Measurements from ENCODE around the gene SSPN. TPM values are rescaled to one million over a fixed set of nuclear protein-coding genes. Genes with fewer than 3 reads are reported as not detected.

Gene SSPN
- polyA plus RNA-seq, 6 donors from 2014 or later = 1.0 to 6.7 (median 5.0) TPM

GRCh38 chr12:26241080-26241479, 45.7 kb downstream of the SSPN start:
- DNase-seq (no peak), ATAC-seq (ENCODE audit: low read depth in 2 of 2) (no peak)
- H3K36me3 Mint-ChIP-seq = no peaks in the 10 kb centered on the region
- H3K27me3 Mint-ChIP-seq = peaks cover 15 to 20% (median 19%) of the 10 kb centered on the region in 3 donors
- H3K27ac Mint-ChIP-seq = no peak overlapping the region
- no peaks in the 10 kb centered on the region for H3K9me3 Mint-ChIP-seq
- H3K4me3 Mint-ChIP-seq = no peak overlapping the region
- no peaks in the 10 kb centered on the region for H3K4me1 Mint-ChIP-seq

GRCh38 chr12:26242683-26243082, 47.3 kb downstream of the SSPN start:
- ATAC-seq (ENCODE audit: low read depth in 2 of 2) (no peak), DNase-seq (no peak)
- H3K27me3 Mint-ChIP-seq = peaks cover 10 to 26% (median 19%) of the 10 kb centered on the region in 3 donors
- H3K27ac Mint-ChIP-seq = peak overlapping the region in 1 of 6 donors; percentile 66
- H3K36me3 Mint-ChIP-seq = no peaks in the 10 kb centered on the region
- no peak overlapping the region for H3K4me3 Mint-ChIP-seq
- no peaks in the 10 kb centered on the region for H3K9me3 Mint-ChIP-seq
- H3K4me1 Mint-ChIP-seq = no peaks in the 10 kb centered on the region

GRCh38 chr12:26244503-26244902, 49.1 kb downstream of the SSPN start:
- Mint-ChIP-seq H3K27ac (no peak overlapping the region), H3K4me1 (no peaks in the 10 kb centered on the region), H3K27me3 (peaks cover 5 to 21% (median 15%) of the 10 kb centered on the region in 3 donors), H3K9me3 (peaks cover 2 to 7% (median 5%) of the 10 kb centered on the region in 7 donors), H3K36me3 (peaks cover 5 to 7% of the 10 kb centered on the region in 2 donors), H3K4me3 (no peak overlapping the region)
- no peak for ATAC-seq (ENCODE audit: low read depth in 2 of 2)
- no peak for DNase-seq

- Mint-ChIP-seq H3K27me3 (peaks cover 0 to 20% (median 11%) of the 10 kb centered on the region in 3 donors), H3K27ac (peak overlapping the region in 1 of 6 donors; percentile 33), H3K4me3 (no peak overlapping the region), H3K36me3 (peaks cover 8 to 9% of the 10 kb centered on the region in 2 donors), H3K9me3 (peaks cover 6 to 10% (median 9%) of the 10 kb centered on the region in 7 donors), H3K4me1 (no peaks in the 10 kb centered on the region)
- ATAC-seq (ENCODE audit: low read depth in 2 of 2) = no peak
- no peak for DNase-seq
Measured at GRCh38 chr12:26245175-26245942, 50.0 kb downstream of the SSPN start.

GRCh38 chr12:26246483-26247164, 51.3 kb downstream of the SSPN start:
- no peak for DNase-seq
- ATAC-seq (ENCODE audit: low read depth in 2 of 2) = no peak
- Mint-ChIP-seq H3K9me3 (peaks cover 6 to 10% (median 9%) of the 10 kb centered on the region in 7 donors), H3K4me1 (no peaks in the 10 kb centered on the region), H3K27me3 (peaks cover 0 to 20% (median 11%) of the 10 kb centered on the region in 3 donors), H3K27ac (no peak overlapping the region), H3K36me3 (peaks cover 8 to 9% of the 10 kb centered on the region in 2 donors), H3K4me3 (no peak overlapping the region)

- H3K9me3 Mint-ChIP-seq = peaks cover 6 to 10% (median 9%) of the 10 kb centered on the region in 7 donors
- H3K36me3 Mint-ChIP-seq = peaks cover 8 to 9% of the 10 kb centered on the region in 2 donors
- peaks cover 0 to 20% (median 11%) of the 10 kb centered on the region in 3 donors for H3K27me3 Mint-ChIP-seq
- no peak overlapping the region for H3K27ac Mint-ChIP-seq
- H3K4me1 Mint-ChIP-seq = no peaks in the 10 kb centered on the region
- ATAC-seq (ENCODE audit: low read depth in 2 of 2) (no peak), DNase-seq (no peak)
- H3K4me3 Mint-ChIP-seq = no peak overlapping the region
Measured at GRCh38 chr12:26247873-26248272, 52.5 kb downstream of the SSPN start.

- no peaks in the 10 kb centered on the region for H3K4me1 Mint-ChIP-seq
Measured at GRCh38 chr12:26250801-26251200, 55.4 kb downstream of the SSPN start.

GRCh38 chr12:26251600-26251999, 56.2 kb downstream of the SSPN start:
- Mint-ChIP-seq H3K4me1 (no peaks in the 10 kb centered on the region), H3K4me3 (no peak overlapping the region), H3K9me3 (peaks cover 6 to 16% (median 15%) of the 10 kb centered on the region in 7 donors), H3K27ac (no peak overlapping the region), H3K27me3 (peaks cover 0 to 11% (median 5%) of the 10 kb centered on the region in 3 donors), H3K36me3 (peaks cover 8 to 9% of the 10 kb centered on the region in 2 donors)
- DNase-seq (no peak), ATAC-seq (ENCODE audit: low read depth in 2 of 2) (no peak)

More at GRCh38 chr12:26250801-26251200, 55.4 kb downstream of the SSPN start:
- DNase-seq (no peak), ATAC-seq (ENCODE audit: low read depth in 2 of 2) (no peak)
- peaks cover 8 to 9% of the 10 kb centered on the region in 2 donors for H3K36me3 Mint-ChIP-seq
- H3K27ac Mint-ChIP-seq = no peak overlapping the region
- no peak overlapping the region for H3K4me3 Mint-ChIP-seq
- H3K9me3 Mint-ChIP-seq = peaks cover 6 to 10% (median 10%) of the 10 kb centered on the region in 7 donors
- peaks cover 0 to 11% (median 5%) of the 10 kb centered on the region in 3 donors for H3K27me3 Mint-ChIP-seq

GRCh38 chr12:26252946-26253345, 57.6 kb downstream of the SSPN start:
- no peak for ATAC-seq (ENCODE audit: low read depth in 2 of 2)
- peaks cover 0 to 5% (median 5%) of the 10 kb centered on the region in 3 donors for H3K27me3 Mint-ChIP-seq
- H3K27ac Mint-ChIP-seq = no peak overlapping the region
- no peak overlapping the region for H3K4me3 Mint-ChIP-seq
- no peaks in the 10 kb centered on the region for H3K4me1 Mint-ChIP-seq
- peaks cover 7 to 25% (median 17%) of the 10 kb centered on the region in 7 donors for H3K9me3 Mint-ChIP-seq
- no peak for DNase-seq
- H3K36me3 Mint-ChIP-seq = peaks cover 9 to 16% of the 10 kb centered on the region in 2 donors

GRCh38 chr12:26255893-26256645, 60.7 kb downstream of the SSPN start:
- H3K9me3 Mint-ChIP-seq = peaks cover 9 to 28% (median 19%) of the 10 kb centered on the region in 7 donors
- no peak overlapping the region for H3K4me3 Mint-ChIP-seq
- peaks cover 6 to 17% (median 14%) of the 10 kb centered on the region in 3 donors for H3K4me1 Mint-ChIP-seq
- H3K36me3 Mint-ChIP-seq = peaks cover 4 to 22% of the 10 kb centered on the region in 2 donors
- H3K27ac Mint-ChIP-seq = peak overlapping the region in 1 of 6 donors; percentile 24
- no peaks in the 10 kb centered on the region for H3K27me3 Mint-ChIP-seq
- no peak for ATAC-seq (ENCODE audit: low read depth in 2 of 2)
- no peak for DNase-seq

GRCh38 chr12:26264215-26264838, 69.0 kb downstream of the SSPN start:
- no peak for DNase-seq

GRCh38 chr12:26265606-26266005, 70.2 kb downstream of the SSPN start:
- Mint-ChIP-seq H3K4me1 (peaks cover 2 to 5% (median 4%) of the 10 kb centered on the region in 3 donors), H3K27me3 (no peaks in the 10 kb centered on the region), H3K27ac (no peak overlapping the region), H3K4me3 (no peak overlapping the region), H3K9me3 (peaks cover 0 to 2% (median 0%) of the 10 kb centered on the region in 7 donors), H3K36me3 (no peaks in the 10 kb centered on the region)
- DNase-seq = no peak
- ATAC-seq (ENCODE audit: low read depth in 2 of 2) = no peak

More at GRCh38 chr12:26264215-26264838, 69.0 kb downstream of the SSPN start:
- Mint-ChIP-seq H3K9me3 (peaks cover 0 to 2% (median 0%) of the 10 kb centered on the region in 7 donors), H3K27me3 (no peaks in the 10 kb centered on the region), H3K4me1 (peaks cover 6 to 17% (median 14%) of the 10 kb centered on the region in 3 donors), H3K4me3 (no peak overlapping the region), H3K27ac (no peak overlapping the region), H3K36me3 (peaks cover 0 to under 1% of the 10 kb centered on the region in 2 donors)
- ATAC-seq (ENCODE audit: low read depth in 2 of 2) = no peak

GRCh38 chr12:26266881-26267280, 71.5 kb downstream of the SSPN start:
- Mint-ChIP-seq H3K27ac (no peak overlapping the region), H3K36me3 (no peaks in the 10 kb centered on the region), H3K4me3 (no peak overlapping the region), H3K4me1 (no peaks in the 10 kb centered on the region), H3K27me3 (no peaks in the 10 kb centered on the region), H3K9me3 (peaks cover 0 to 2% (median 0%) of the 10 kb centered on the region in 7 donors)
- ATAC-seq (ENCODE audit: low read depth in 2 of 2) (no peak), DNase-seq (no peak)
